Subcutaneous adipose tissue (tissue), 4 donors: ENCODE data around the gene POLDIP2. TPM values are rescaled to one million over a fixed set of nuclear protein-coding genes. Genes with fewer than 3 reads are reported as not detected.

Experiments
- total RNA-seq, 4 donors: library from RNA; depleted of rRNA; stranded (reverse); fragments of >200 nt; gene quantifications; one replicate each; pipeline ENCODE4 v1.1.0, GENCODE V29; 2016
- TF ChIP-seq, protein P1 (sequence below): fragments of 450-650 bp; IDR thresholded peaks from one replicate; pipeline ENCODE4 v1.5.1; 2016; ENCODE audit warnings: low read depth, mild to moderate bottlenecking, control low read depth, antibody characterized with exemption, moderate library complexity

POLDIP2 gene
- total RNA-seq, 4 donors from 2014 or later = 56.6 to 103 (median 69.3) TPM

- TF ChIP-seq, protein P1, sequence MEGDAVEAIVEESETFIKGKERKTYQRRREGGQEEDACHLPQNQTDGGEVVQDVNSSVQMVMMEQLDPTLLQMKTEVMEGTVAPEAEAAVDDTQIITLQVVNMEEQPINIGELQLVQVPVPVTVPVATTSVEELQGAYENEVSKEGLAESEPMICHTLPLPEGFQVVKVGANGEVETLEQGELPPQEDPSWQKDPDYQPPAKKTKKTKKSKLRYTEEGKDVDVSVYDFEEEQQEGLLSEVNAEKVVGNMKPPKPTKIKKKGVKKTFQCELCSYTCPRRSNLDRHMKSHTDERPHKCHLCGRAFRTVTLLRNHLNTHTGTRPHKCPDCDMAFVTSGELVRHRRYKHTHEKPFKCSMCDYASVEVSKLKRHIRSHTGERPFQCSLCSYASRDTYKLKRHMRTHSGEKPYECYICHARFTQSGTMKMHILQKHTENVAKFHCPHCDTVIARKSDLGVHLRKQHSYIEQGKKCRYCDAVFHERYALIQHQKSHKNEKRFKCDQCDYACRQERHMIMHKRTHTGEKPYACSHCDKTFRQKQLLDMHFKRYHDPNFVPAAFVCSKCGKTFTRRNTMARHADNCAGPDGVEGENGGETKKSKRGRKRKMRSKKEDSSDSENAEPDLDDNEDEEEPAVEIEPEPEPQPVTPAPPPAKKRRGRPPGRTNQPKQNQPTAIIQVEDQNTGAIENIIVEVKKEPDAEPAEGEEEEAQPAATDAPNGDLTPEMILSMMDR = no peak
These were observed 22.8 kb upstream of the POLDIP2 start for GRCh38 chr17:28379814-28380801.

DNA sequence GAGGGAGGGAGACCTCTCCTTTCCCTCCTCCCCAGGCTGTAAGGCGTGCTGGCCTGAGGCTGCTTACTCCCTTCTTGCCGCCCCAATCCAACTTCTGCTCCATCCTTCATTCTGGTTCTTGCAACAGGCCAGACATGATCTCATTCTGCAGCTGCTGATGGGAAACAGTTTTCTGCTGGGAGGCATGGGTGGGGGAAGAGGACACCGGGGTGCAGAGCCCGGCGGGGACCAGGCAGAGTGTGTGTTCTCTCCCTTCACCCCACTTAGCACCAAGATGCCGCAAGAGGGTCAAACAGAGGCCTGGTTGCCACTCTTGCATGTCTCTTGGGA, 15.6 kb upstream of the POLDIP2 start:
- TF ChIP-seq, protein P1 = no peak

GRCh38 chr17:28372203-28372944, 15.0 kb upstream of the POLDIP2 start:
- TF ChIP-seq, protein P1 = no peak

GRCh38 chr17:28371245-28372202, 14.2 kb upstream of the POLDIP2 start, which contains the start of gene SARM1:
Gene SARM1, plus strand, starts transcription at chr17:28371694. Its CDS starts 339 bp downstream, at chr17:28372033.
- TF ChIP-seq, protein P1 = no peak

GRCh38 chr17:28370744-28371103, 13.4 kb upstream of the POLDIP2 start:
- TF ChIP-seq, protein P1 = no peak

GRCh38 chr17:28370035-28370743, 12.9 kb upstream of the POLDIP2 start, which contains the start of gene VTN:
Gene VTN, minus strand, starts transcription at chr17:28370307. Its CDS starts 104 bp downstream, at chr17:28370203.
- TF ChIP-seq, protein P1 = no peak
